Endothelial cell of umbilical vein (primary cell): ENCODE results near the gene SEMA3E. TPM values are rescaled to one million over a fixed set of nuclear protein-coding genes. Genes with fewer than 3 reads are reported as not detected.

Experiments used
- BruUV-seq: library from RNA; stranded (reverse); fragments of 400-500 nt; replicated peaks from 2 replicates; lab custom pipeline; 2021; lab: Mats Ljungman, UMichigan
- CTCF ChIA-PET: fragments of 300-600, 350-600 bp; sonication (Branson Sonifier 250); formaldehyde crosslinking; loops from one replicate; lab custom pipeline; 2021; ENCODE audit warnings: antibody characterized with exemption, inconsistent platforms; lab: Charles Lee
- POLR2A ChIA-PET: fragments of 300-600, 350-600 bp; sonication (Branson Sonifier 250); formaldehyde crosslinking; loops from one replicate; lab custom pipeline; 2021; ENCODE audit warnings: antibody characterized with exemption, inconsistent platforms; lab: Charles Lee
- DNase-seq: peaks from one replicate; pipeline ENCODE4 v3.0.0-alpha.2; 2011; ENCODE audit warnings: low read depth, low spot score
- FAIRE-seq: peaks from 2 replicates; lab custom pipeline; 2011; peaks lifted over from hg19 to GRCh38; lab: Jason Lieb, UNC
- H2AFZ ChIP-seq: 2 replicates; pipeline ENCODE4 v1.6.0; 2012; ENCODE audit warnings: low read depth, low read length, control low read depth, inconsistent platforms
- H3K27ac ChIP-seq: 2 replicates; pipeline ENCODE4 v1.5.1; 2011; ENCODE audit warnings: low read depth, mild to moderate bottlenecking, control low read depth, low read length, moderate library complexity; ENCODE audit not compliant: insufficient read depth
- H3K27me3 ChIP-seq, 2 experiments: 2 replicates each; pipeline versions ENCODE4 v1.6.0 to v1.6.1; 2011; ENCODE audit warnings: low read length in 2 of 2, mixed read lengths in 1 of 2; ENCODE audit not compliant: control insufficient read depth in 2 of 2, insufficient read depth in 2 of 2
- H3K36me3 ChIP-seq, 2 experiments: 2 replicates in 1 of 2; 3 replicates in 1 of 2; pipeline ENCODE4 v1.5.1; 2011; ENCODE audit warnings: low read length in 2 of 2, mild to moderate bottlenecking in 1 of 2, moderate library complexity in 1 of 2; ENCODE audit not compliant: control insufficient read depth in 2 of 2, insufficient read depth in 2 of 2; ENCODE audit errors: extremely low read depth in 1 of 2
- H3K4me1 ChIP-seq: 3 replicates; pipeline ENCODE4 v1.5.1; 2011; ENCODE audit warnings: mild to moderate bottlenecking, low read length; ENCODE audit not compliant: control insufficient read depth, insufficient read depth; ENCODE audit errors: extremely low read depth
- H3K4me2 ChIP-seq: 2 replicates; pipeline ENCODE4 v1.6.1; 2011; ENCODE audit warnings: low read length, control low read depth, mixed read lengths; ENCODE audit not compliant: insufficient read depth
- H3K4me3 ChIP-seq, 3 experiments: fragments of 200-600 bp in 1 of 3; sonication (generic), shearing (Covaris generic) in 1 of 3; replicated peaks in 1 of 3; 2 replicates each; pipeline ENCODE4 v1.5.1; 2011 to 2016; ENCODE audit warnings: control low read depth in 3 of 3, low read length in 3 of 3, mild to moderate bottlenecking in 2 of 3, inconsistent platforms in 1 of 3, low read depth in 1 of 3, moderate library complexity in 1 of 3; ENCODE audit not compliant: insufficient read depth in 1 of 3
- H3K79me2 ChIP-seq: 2 replicates; pipeline ENCODE4 v1.6.0; 2012; ENCODE audit warnings: low read length, inconsistent platforms; ENCODE audit not compliant: control insufficient read depth, insufficient read depth
- H3K9ac ChIP-seq: replicated peaks from 2 replicates; pipeline ENCODE3; 2011; ENCODE audit warnings: low read length, control low read depth; ENCODE audit not compliant: insufficient read depth; ENCODE audit errors: extremely low read depth
- H3K9me1 ChIP-seq: replicated peaks from 3 replicates; pipeline ENCODE4 v1.6.0; 2011; ENCODE audit warnings: mild to moderate bottlenecking, low read length; ENCODE audit not compliant: control insufficient read depth, insufficient read depth; ENCODE audit errors: extremely low read depth
- H3K9me3 ChIP-seq: replicated peaks from 2 replicates; pipeline ENCODE4 v1.5.1; 2012; ENCODE audit warnings: low read length, inconsistent platforms; ENCODE audit not compliant: control insufficient read depth, insufficient read depth
- H4K20me1 ChIP-seq: replicated peaks from 2 replicates; pipeline ENCODE3; 2011; ENCODE audit warnings: mild to moderate bottlenecking, low read length; ENCODE audit not compliant: control insufficient read depth, insufficient read depth; ENCODE audit errors: extremely low read depth
- EZH2 ChIP-seq: IDR thresholded peaks from 2 replicates; pipeline ENCODE4 v1.6.1; 2012; ENCODE audit warnings: borderline replicate concordance, low read depth, mild to moderate bottlenecking, moderate library complexity, low read length, inconsistent platforms; ENCODE audit not compliant: severe bottlenecking
- FOS ChIP-seq: IDR thresholded peaks from 2 replicates; pipeline ENCODE4 v1.6.1; 2011; ENCODE audit warnings: mild to moderate bottlenecking, low read length, moderate library complexity, borderline replicate concordance; ENCODE audit not compliant: insufficient read depth
- GATA2 ChIP-seq: IDR thresholded peaks from 2 replicates; pipeline ENCODE4 v1.7.0; 2011; ENCODE audit warnings: low read depth, mild to moderate bottlenecking, moderate library complexity, mixed read lengths, low read length; ENCODE audit not compliant: insufficient read length, insufficient read depth
- JUN ChIP-seq: IDR thresholded peaks from 2 replicates; pipeline ENCODE4 v1.6.1; 2011; ENCODE audit warnings: borderline replicate concordance, low read depth; ENCODE audit not compliant: insufficient read length, insufficient read depth
- MYC ChIP-seq: IDR thresholded peaks from one replicate; pipeline ENCODE4 v1.6.1; 2011; ENCODE audit warnings: mild to moderate bottlenecking, low read depth, low read length
- POLR2A ChIP-seq: IDR thresholded peaks from 2 replicates; pipeline ENCODE4 v1.6.1; 2012; ENCODE audit warnings: low read depth, mild to moderate bottlenecking, control low read depth, low read length
- POLR2AphosphoS5 ChIP-seq: IDR thresholded peaks from 2 replicates; pipeline ENCODE4 v1.6.1; 2012; ENCODE audit warnings: low read depth, mild to moderate bottlenecking, control low read depth, low read length, moderate library complexity; ENCODE audit not compliant: insufficient read depth
- dilution Hi-C: fragments of 300-500 bp; cut with MboI; formaldehyde crosslinking; loops from one replicate; pipeline ENCODE4 v1.15.0; 2019; ENCODE audit warnings: low sequenced_read_pairs; ENCODE audit not compliant: extremely low pct_ligation_motif_present
- intact Hi-C: fragments of 100-400 bp; cut with micrococcal nuclease; formaldehyde crosslinking; loops from one replicate; pipeline ENCODE4 v1.10.0; 2022
- polyA plus RNA-seq, 4 experiments: library from polyadenylated mRNA; depleted of rRNA in 3 of 4; stranded (reverse) in 3 of 4; unstranded in 1 of 4; fragments of >200 nt; gene quantifications; 2 replicates each; pipeline versions ENCODE4 v1.2.1 to v1.2.3, GENCODE V29; 2011 to 2012; ENCODE audit warnings: missing spikeins in 1 of 4
- total RNA-seq: library from RNA; stranded (reverse); gene quantifications from 2 replicates; pipeline ENCODE4 v1.2.3, GENCODE V29; 2021
- TF ChIP-seq, protein P1 (sequence below), 2 donors: IDR thresholded peaks; 1 replicate in 1 of 2; 2 replicates in 1 of 2; pipeline ENCODE4 v1.5.1; 2011; ENCODE audit warnings: low read length in 2 of 2, mild to moderate bottlenecking in 2 of 2, moderate library complexity in 2 of 2, control low read depth in 1 of 2, inconsistent platforms in 1 of 2, low read depth in 1 of 2; ENCODE audit not compliant: insufficient read depth in 1 of 2; ENCODE audit errors: extremely low read depth in 1 of 2
- TF ChIP-seq, protein P2 (sequence below): IDR thresholded peaks from 2 replicates; pipeline ENCODE4 v1.6.1; 2011; ENCODE audit not compliant: insufficient read depth, insufficient read length

SEMA3E gene
- total and polyA plus RNA-seq, 2 donors (not counting 3 experiments of a cell fraction or from before 2014, with no cell fraction given) = not detected

DNA sequence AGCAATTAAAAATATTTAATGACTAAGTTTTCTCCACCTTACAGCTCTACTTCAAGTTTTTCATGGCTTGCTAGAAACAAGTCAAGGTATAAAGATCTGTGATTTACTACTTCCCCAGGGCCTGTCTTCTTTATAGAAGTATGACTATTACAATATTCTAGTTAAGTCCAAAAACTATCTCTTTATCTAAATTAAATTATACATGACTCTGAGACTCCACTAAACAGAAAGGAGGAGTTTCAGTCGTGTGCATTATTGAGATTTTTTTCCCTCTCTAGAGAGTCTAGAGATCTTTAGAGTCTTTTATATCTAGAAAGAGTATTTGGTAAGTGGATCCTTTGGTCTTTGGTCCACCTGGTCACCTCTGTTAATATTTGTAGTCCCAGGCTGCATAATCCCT, 100.7 kb downstream of the SEMA3E start:
- ChIA-PET POLR2A (no interaction called here), CTCF (no interaction called here)
- FAIRE-seq = no peak
- Histone ChIP-seq H3K27ac (no peak overlapping the region), H3K4me3 (no peak overlapping the region), H3K36me3 (no peaks in the 10 kb centered on the region), H3K4me1 (peaks cover 2% of the 10 kb centered on the region), H3K9ac (no peak overlapping the region), H3K9me1 (no peaks in the 10 kb centered on the region), H3K27me3 (no peaks in the 10 kb centered on the region), H3K79me2 (no peaks in the 10 kb centered on the region), H3K9me3 (no peaks in the 10 kb centered on the region), H4K20me1 (no peaks in the 10 kb centered on the region), H2AFZ (no peak overlapping the region), H3K4me2 (no peak overlapping the region)
- BruUV-seq = no TSS peak
- intact Hi-C loops = no loop called here
- TF ChIP-seq GATA2 (no peak), JUN (no peak), EZH2 (no peak), FOS (no peak), MYC (no peak), POLR2A (no peak), POLR2AphosphoS5 (no peak)
- TF ChIP-seq, protein P1, sequence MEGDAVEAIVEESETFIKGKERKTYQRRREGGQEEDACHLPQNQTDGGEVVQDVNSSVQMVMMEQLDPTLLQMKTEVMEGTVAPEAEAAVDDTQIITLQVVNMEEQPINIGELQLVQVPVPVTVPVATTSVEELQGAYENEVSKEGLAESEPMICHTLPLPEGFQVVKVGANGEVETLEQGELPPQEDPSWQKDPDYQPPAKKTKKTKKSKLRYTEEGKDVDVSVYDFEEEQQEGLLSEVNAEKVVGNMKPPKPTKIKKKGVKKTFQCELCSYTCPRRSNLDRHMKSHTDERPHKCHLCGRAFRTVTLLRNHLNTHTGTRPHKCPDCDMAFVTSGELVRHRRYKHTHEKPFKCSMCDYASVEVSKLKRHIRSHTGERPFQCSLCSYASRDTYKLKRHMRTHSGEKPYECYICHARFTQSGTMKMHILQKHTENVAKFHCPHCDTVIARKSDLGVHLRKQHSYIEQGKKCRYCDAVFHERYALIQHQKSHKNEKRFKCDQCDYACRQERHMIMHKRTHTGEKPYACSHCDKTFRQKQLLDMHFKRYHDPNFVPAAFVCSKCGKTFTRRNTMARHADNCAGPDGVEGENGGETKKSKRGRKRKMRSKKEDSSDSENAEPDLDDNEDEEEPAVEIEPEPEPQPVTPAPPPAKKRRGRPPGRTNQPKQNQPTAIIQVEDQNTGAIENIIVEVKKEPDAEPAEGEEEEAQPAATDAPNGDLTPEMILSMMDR (IDR thresholded peaks at IDR 0.05; ENCODE audit: extremely low read depth in 1 of 2, insufficient read depth in 1 of 2, low read depth in 1 of 2, low read length in 2 of 2) = no peak
- TF ChIP-seq, protein P2, sequence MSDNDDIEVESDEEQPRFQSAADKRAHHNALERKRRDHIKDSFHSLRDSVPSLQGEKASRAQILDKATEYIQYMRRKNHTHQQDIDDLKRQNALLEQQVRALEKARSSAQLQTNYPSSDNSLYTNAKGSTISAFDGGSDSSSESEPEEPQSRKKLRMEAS = no peak
- dilution Hi-C loops = no loop called here
- DNase-seq = no peak
